ENCODE measurements around the gene AP2S1. TPM values are rescaled to one million over a fixed set of nuclear protein-coding genes. Genes with fewer than 3 reads are reported as not detected.

The AP2S1 gene
- polyA plus RNA-seq, 2 of the 4 experiments (the other 2 are of a cell fraction) = 150 to 329 TPM

DNA sequence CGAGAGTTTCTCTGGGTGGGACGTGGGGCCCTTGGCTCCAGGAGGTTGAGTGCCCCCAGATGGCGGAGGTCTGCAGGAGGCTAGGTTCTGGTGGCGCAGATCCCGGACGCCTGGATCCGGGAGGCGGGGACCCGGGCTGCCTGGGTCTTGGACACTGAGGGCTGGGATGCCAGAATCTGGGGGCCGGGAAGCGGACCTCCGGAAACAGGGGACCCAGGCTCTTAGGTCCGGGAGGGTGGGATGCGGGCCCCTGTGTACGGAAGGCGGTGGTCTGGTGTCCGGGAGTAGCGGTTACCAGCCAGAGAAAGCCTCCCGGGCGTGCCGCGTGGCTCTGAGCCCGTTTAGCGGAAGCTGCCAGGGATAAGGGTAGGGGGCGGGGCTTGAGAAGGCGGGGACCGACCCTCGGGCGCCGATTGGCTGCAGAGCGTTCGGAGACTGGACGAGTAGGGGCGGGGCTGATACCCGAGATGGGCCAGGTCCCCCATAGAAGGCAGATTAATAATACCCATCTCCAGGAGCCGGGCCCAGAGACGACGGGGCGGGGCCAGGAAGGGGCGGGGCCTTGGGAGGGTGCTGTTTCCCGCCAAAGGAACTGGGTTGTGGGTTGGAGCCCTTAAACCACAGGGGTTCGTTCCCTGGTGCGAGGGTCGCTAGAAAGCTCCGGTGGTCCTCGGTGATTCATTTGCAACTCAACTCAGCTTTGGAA, 62.2 kb downstream of the AP2S1 start, which contains the start of gene SLC1A5 (continued):
- TF ChIP-seq, protein P1, sequence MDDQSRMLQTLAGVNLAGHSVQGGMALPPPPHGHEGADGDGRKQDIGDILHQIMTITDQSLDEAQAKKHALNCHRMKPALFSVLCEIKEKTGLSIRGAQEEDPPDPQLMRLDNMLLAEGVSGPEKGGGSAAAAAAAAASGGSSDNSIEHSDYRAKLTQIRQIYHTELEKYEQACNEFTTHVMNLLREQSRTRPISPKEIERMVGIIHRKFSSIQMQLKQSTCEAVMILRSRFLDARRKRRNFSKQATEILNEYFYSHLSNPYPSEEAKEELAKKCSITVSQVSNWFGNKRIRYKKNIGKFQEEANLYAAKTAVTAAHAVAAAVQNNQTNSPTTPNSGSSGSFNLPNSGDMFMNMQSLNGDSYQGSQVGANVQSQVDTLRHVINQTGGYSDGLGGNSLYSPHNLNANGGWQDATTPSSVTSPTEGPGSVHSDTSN (IDR thresholded peaks at IDR 0.05) = peak; percentile 82

Small RNA genes lying within 50 kb of the gene (small RNA-seq; reads per million reads assigned to genes)
- gene AC008622.3 (0 reads per million in 6 experiments), gene HNRNPMP2 (0 reads per million in 6 experiments)

Other genes with a start within 250 kb of the AP2S1 start
- gene CALM3, start 249.5 kb downstream of the AP2S1 start, polyA plus RNA-seq (2011; rRNA removed) = 321 and 548 TPM in 2 replicates
- 303 to 327 TPM (median 313 TPM) in 3 replicates for gene CALM3, start 249.5 kb downstream of the AP2S1 start, polyA plus RNA-seq (2017; fragmentation: RNase III; extraction: RNeasy Plus Mini Kit Qiagen cat#74134 plus additional on column Dnase treatment)
- 0.06 TPM in 1 of 2 replicates, not detected in the other for gene PTGIR, start 225.8 kb downstream of the AP2S1 start, polyA plus RNA-seq (2011; rRNA removed)
- gene PTGIR, start 225.8 kb downstream of the AP2S1 start, polyA plus RNA-seq (2017; fragmentation: RNase III; extraction: RNeasy Plus Mini Kit Qiagen cat#74134 plus additional on column Dnase treatment) = 0.07 TPM in 1 of 3 replicates, not detected in the others
- not detected in 2 replicates for gene GNG8, start 214.6 kb downstream of the AP2S1 start, polyA plus RNA-seq (2011; rRNA removed)
- not detected in 3 replicates for gene GNG8, start 214.6 kb downstream of the AP2S1 start, polyA plus RNA-seq (2017; fragmentation: RNase III; extraction: RNeasy Plus Mini Kit Qiagen cat#74134 plus additional on column Dnase treatment)
- gene DACT3, start 189.7 kb downstream of the AP2S1 start, polyA plus RNA-seq (2011; rRNA removed) = 0.13 and 0.36 TPM in 2 replicates
- gene DACT3, start 189.7 kb downstream of the AP2S1 start, polyA plus RNA-seq (2017; fragmentation: RNase III; extraction: RNeasy Plus Mini Kit Qiagen cat#74134 plus additional on column Dnase treatment) = 0.14 to 0.33 TPM (median 0.32 TPM) in 3 replicates
- gene PRKD2, start 133.7 kb downstream of the AP2S1 start, polyA plus RNA-seq (2011; rRNA removed) = 8.3 and 10.4 TPM in 2 replicates
- 21.7 to 25.8 TPM (median 24.6 TPM) in 3 replicates for gene PRKD2, start 133.7 kb downstream of the AP2S1 start, polyA plus RNA-seq (2017; fragmentation: RNase III; extraction: RNeasy Plus Mini Kit Qiagen cat#74134 plus additional on column Dnase treatment)
- 14.7 and 16.4 TPM in 2 replicates for gene FKRP, start 104.8 kb downstream of the AP2S1 start, polyA plus RNA-seq (2011; rRNA removed)
- gene FKRP, start 104.8 kb downstream of the AP2S1 start, polyA plus RNA-seq (2017; fragmentation: RNase III; extraction: RNeasy Plus Mini Kit Qiagen cat#74134 plus additional on column Dnase treatment) = 18.4 to 20.2 TPM (median 18.8 TPM) in 3 replicates
- gene STRN4, start 104.4 kb downstream of the AP2S1 start, polyA plus RNA-seq (2011; rRNA removed) = 62.8 and 66.2 TPM in 2 replicates
- gene STRN4, start 104.4 kb downstream of the AP2S1 start, polyA plus RNA-seq (2017; fragmentation: RNase III; extraction: RNeasy Plus Mini Kit Qiagen cat#74134 plus additional on column Dnase treatment) = 70.0 to 72.9 TPM (median 71.0 TPM) in 3 replicates
- 302 and 306 TPM in 2 replicates for gene SLC1A5, start 62.3 kb downstream of the AP2S1 start, polyA plus RNA-seq (2011; rRNA removed)
- gene SLC1A5, start 62.3 kb downstream of the AP2S1 start, polyA plus RNA-seq (2017; fragmentation: RNase III; extraction: RNeasy Plus Mini Kit Qiagen cat#74134 plus additional on column Dnase treatment) = 184 to 200 TPM (median 189 TPM) in 3 replicates
- gene ARHGAP35, start 10.2 kb upstream of the AP2S1 start, polyA plus RNA-seq (2011; rRNA removed) = 48.5 and 51.9 TPM in 2 replicates
- 33.2 to 33.7 TPM (median 33.3 TPM) in 3 replicates for gene ARHGAP35, start 10.2 kb upstream of the AP2S1 start, polyA plus RNA-seq (2017; fragmentation: RNase III; extraction: RNeasy Plus Mini Kit Qiagen cat#74134 plus additional on column Dnase treatment)
- 1.3 and 1.5 TPM in 2 replicates for gene NPAS1, start 169.0 kb upstream of the AP2S1 start, polyA plus RNA-seq (2011; rRNA removed)
- 2.3 to 3.5 TPM (median 3.4 TPM) in 3 replicates for gene NPAS1, start 169.0 kb upstream of the AP2S1 start, polyA plus RNA-seq (2017; fragmentation: RNase III; extraction: RNeasy Plus Mini Kit Qiagen cat#74134 plus additional on column Dnase treatment)
- gene TMEM160, start 197.8 kb upstream of the AP2S1 start, polyA plus RNA-seq (2011; rRNA removed) = 12.4 and 15.2 TPM in 2 replicates
- 40.8 to 50.4 TPM (median 42.2 TPM) in 3 replicates for gene TMEM160, start 197.8 kb upstream of the AP2S1 start, polyA plus RNA-seq (2017; fragmentation: RNase III; extraction: RNeasy Plus Mini Kit Qiagen cat#74134 plus additional on column Dnase treatment)

All from A549 (cell line).